Spleen (tissue), 7 donors: ENCODE data around the gene OBSCN.

Experiments used
- POLR2AphosphoS5 ChIP-seq, 3 donors: sonication (generic); formaldehyde crosslinking; IDR thresholded peaks; one replicate each; pipeline ENCODE4 v1.5.1; 2017; ENCODE audit warnings: antibody characterized with exemption in 3 of 3
- TF ChIP-seq, protein P1 (sequence below), 11 experiments: fragments of 200-600 bp in 7 of 11; fragments of 450-650 bp in 4 of 11; sonication (generic) in 4 of 11; IDR thresholded peaks in 8 of 11; conservative IDR thresholded peaks in 3 of 11; 1 replicate in 7 of 11; 2 replicates in 4 of 11; pipeline versions ENCODE4 v1.4.0 to v1.8.0; 2016 to 2021; ENCODE audit warnings: antibody characterized with exemption in 11 of 11, inconsistent platforms in 4 of 11, mild to moderate bottlenecking in 1 of 11
- donor health status: DM: no; HTN: no; CAD: no; lungs with moderate emphysema.
- donor health status: DM: no; HTN: no; CAD: no.
- donor health status: DM: no; HTN: no; CAD: no.

DNA sequence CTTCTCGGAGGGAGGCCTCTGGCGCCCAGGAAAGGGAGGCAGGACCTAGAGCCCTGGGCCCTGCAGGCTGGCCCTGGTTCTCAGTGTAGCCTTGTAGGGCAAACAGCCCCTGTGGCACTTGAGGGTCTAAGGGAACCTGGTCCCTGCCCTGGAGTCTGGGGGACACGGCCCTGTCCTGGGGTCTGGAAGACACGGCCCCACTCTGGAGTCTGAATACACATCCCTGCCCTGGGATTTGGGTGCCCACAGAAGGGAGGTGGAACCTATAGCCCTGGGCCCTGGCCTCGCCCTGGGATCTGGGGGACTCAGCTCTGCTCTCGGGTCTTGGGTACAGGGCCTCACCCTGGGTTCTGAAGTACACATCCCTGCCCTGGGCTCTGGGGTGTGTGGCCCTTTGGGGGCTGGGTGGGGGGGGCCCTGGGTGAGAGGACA is 97.9 kb downstream of the OBSCN start:
- TF ChIP-seq, protein P1, sequence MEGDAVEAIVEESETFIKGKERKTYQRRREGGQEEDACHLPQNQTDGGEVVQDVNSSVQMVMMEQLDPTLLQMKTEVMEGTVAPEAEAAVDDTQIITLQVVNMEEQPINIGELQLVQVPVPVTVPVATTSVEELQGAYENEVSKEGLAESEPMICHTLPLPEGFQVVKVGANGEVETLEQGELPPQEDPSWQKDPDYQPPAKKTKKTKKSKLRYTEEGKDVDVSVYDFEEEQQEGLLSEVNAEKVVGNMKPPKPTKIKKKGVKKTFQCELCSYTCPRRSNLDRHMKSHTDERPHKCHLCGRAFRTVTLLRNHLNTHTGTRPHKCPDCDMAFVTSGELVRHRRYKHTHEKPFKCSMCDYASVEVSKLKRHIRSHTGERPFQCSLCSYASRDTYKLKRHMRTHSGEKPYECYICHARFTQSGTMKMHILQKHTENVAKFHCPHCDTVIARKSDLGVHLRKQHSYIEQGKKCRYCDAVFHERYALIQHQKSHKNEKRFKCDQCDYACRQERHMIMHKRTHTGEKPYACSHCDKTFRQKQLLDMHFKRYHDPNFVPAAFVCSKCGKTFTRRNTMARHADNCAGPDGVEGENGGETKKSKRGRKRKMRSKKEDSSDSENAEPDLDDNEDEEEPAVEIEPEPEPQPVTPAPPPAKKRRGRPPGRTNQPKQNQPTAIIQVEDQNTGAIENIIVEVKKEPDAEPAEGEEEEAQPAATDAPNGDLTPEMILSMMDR (IDR thresholded peaks at IDR 0.05 in 8 of 11, conservative IDR thresholded peaks at IDR 0.05 in 3 of 11) = no peak
- TF ChIP-seq POLR2AphosphoS5 (IDR thresholded peaks at IDR 0.05) = no peak
